Measurements from ENCODE around the gene MYMX.

Gene MYMX

DNA sequence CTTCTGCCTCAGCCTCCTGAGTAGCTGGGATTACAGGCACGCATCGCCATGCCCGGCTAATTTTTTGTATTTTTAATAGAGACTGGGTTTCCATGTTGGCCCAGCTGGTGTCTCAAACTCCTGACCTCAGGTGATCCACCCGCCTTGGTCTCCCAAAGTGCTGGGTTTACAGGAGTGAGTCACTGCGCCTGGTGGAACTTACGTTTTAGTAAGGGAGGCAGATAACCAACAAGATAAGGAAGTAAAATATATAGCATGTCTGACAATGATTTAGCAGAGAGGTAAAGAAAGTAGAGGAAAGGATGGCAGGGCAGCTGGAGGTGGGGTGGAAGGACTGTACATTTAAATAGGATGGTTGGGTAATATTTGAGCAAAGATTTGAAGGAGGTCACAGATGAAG is 12.8 kb upstream of the MYMX start:
- Histone ChIP-seq H3K27me3 (no peaks in the 10 kb centered on the region), H3K36me3 (no peaks in the 10 kb centered on the region), H3K4me1 (ENCODE audit: control insufficient read depth in 1 of 2, insufficient read depth in 1 of 2, low read depth in 1 of 2, low read length in 1 of 2) (no peaks in the 10 kb centered on the region), H3K4me3 (ENCODE audit: low read depth in 1 of 2, low read length in 1 of 2) (no peak overlapping the region), H3K27ac (no peak overlapping the region), H3K9me3 (no peaks in the 10 kb centered on the region)
- TF ChIP-seq, protein P1, sequence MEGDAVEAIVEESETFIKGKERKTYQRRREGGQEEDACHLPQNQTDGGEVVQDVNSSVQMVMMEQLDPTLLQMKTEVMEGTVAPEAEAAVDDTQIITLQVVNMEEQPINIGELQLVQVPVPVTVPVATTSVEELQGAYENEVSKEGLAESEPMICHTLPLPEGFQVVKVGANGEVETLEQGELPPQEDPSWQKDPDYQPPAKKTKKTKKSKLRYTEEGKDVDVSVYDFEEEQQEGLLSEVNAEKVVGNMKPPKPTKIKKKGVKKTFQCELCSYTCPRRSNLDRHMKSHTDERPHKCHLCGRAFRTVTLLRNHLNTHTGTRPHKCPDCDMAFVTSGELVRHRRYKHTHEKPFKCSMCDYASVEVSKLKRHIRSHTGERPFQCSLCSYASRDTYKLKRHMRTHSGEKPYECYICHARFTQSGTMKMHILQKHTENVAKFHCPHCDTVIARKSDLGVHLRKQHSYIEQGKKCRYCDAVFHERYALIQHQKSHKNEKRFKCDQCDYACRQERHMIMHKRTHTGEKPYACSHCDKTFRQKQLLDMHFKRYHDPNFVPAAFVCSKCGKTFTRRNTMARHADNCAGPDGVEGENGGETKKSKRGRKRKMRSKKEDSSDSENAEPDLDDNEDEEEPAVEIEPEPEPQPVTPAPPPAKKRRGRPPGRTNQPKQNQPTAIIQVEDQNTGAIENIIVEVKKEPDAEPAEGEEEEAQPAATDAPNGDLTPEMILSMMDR (IDR thresholded peaks at IDR 0.05): no peak

DNA sequence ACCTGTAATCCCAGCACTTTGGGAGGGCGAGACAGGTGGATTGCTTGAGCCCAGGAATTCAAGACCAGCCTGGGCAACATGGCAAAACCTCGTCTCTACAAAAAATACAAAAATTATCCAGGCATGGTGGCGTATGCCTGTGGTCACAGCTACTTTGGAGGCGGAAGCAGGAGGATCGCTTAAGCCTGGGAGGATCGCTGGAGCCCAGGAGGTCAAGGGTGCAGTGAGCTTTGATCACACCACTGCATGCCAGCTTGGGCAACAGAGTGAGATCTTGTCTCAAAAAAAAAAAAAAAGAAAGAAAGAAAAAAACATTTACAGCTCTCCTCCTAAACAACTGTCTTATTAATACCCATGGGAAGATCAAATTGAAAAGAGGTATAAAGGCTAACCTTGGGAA is 8.8 kb upstream of the MYMX start:
- Histone ChIP-seq H3K27me3 (no peaks in the 10 kb centered on the region), H3K4me3 (ENCODE audit: low read depth in 1 of 2, low read length in 1 of 2) (no peak overlapping the region), H3K9me3 (no peaks in the 10 kb centered on the region), H3K27ac (no peak overlapping the region), H3K36me3 (no peaks in the 10 kb centered on the region), H3K4me1 (ENCODE audit: control insufficient read depth in 1 of 2, insufficient read depth in 1 of 2, low read depth in 1 of 2, low read length in 1 of 2) (peaks cover 15 to 16% of the 10 kb centered on the region in 2 experiments)
- TF ChIP-seq, protein P1 (IDR thresholded peaks at IDR 0.05): no peak

DNA sequence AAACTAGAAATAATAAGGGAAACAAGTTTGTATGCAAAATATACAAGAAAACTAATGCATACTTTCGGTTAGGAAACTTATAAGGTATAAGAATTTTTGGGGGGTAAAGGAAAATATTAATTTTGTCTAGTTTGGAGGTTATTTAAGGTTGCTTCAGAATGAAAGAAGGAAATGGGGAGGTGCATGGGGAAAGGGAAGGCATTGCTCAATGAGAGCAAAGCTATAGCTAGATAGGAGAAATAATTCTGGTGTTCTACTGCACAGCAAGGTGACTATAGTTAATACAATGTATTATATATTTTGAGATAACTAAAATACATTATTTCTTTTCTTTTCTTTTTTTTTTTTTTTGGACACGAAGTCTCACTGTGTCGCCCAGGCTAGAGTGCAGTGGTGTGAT is 5.4 kb upstream of the MYMX start:
- H3K9me3 ChIP-seq: no peaks in the 10 kb centered on the region
- H3K4me3 ChIP-seq (ENCODE audit: low read depth in 1 of 2, low read length in 1 of 2): no peak overlapping the region
- no peaks in the 10 kb centered on the region for H3K27me3 ChIP-seq
- TF ChIP-seq, protein P1 (IDR thresholded peaks at IDR 0.05): no peak
- H3K4me1 ChIP-seq (ENCODE audit: control insufficient read depth in 1 of 2, insufficient read depth in 1 of 2, low read depth in 1 of 2, low read length in 1 of 2): peaks cover 15 to 16% of the 10 kb centered on the region in 2 experiments
- H3K27ac ChIP-seq: peak overlapping the region; percentile 9
- no peaks in the 10 kb centered on the region for H3K36me3 ChIP-seq

GRCh38 chr6:44214307-44214706 is 2.4 kb upstream of the MYMX start:
- no peak overlapping the region for H3K27ac ChIP-seq
- H3K27me3 ChIP-seq: no peaks in the 10 kb centered on the region
- H3K4me1 ChIP-seq (ENCODE audit: control insufficient read depth in 1 of 2, insufficient read depth in 1 of 2, low read depth in 1 of 2, low read length in 1 of 2): peaks cover 28 to 30% of the 10 kb centered on the region in 2 experiments
- no peak overlapping the region for H3K4me3 ChIP-seq (ENCODE audit: low read depth in 1 of 2, low read length in 1 of 2)
- TF ChIP-seq, protein P1 (IDR thresholded peaks at IDR 0.05): no peak
- H3K36me3 ChIP-seq: no peaks in the 10 kb centered on the region
- H3K9me3 ChIP-seq: no peaks in the 10 kb centered on the region

GRCh38 chr6:44217332-44218143 is 812 bp downstream of the MYMX start:
- Histone ChIP-seq H3K27me3 (no peaks in the 10 kb centered on the region), H3K36me3 (no peaks in the 10 kb centered on the region), H3K4me3 (ENCODE audit: low read depth in 1 of 2, low read length in 1 of 2) (no peak overlapping the region), H3K4me1 (ENCODE audit: control insufficient read depth in 1 of 2, insufficient read depth in 1 of 2, low read depth in 1 of 2, low read length in 1 of 2) (peaks cover 25 to 27% of the 10 kb centered on the region in 2 experiments), H3K9me3 (no peaks in the 10 kb centered on the region), H3K27ac (no peak overlapping the region)
- TF ChIP-seq, protein P1 (IDR thresholded peaks at IDR 0.05): no peak
